Breast epithelium (tissue), 3 donors: ENCODE measurements around the gene PPP5C.

Experiments
- POLR2A ChIP-seq: fragments of 450-650 bp; IDR thresholded peaks from one replicate; pipeline ENCODE4 v1.6.1; 2016; ENCODE audit warnings: antibody characterized with exemption, mild to moderate bottlenecking, moderate library complexity
- POLR2AphosphoS5 ChIP-seq, 3 donors: sonication (generic); formaldehyde crosslinking; IDR thresholded peaks; one replicate each; pipeline ENCODE4 v1.6.1; 2017; ENCODE audit warnings: antibody characterized with exemption in 3 of 3
- TF ChIP-seq, protein P1 (sequence below), 3 donors: fragments of 450-650 bp; IDR thresholded peaks; one replicate each; pipeline ENCODE4 v1.5.1; 2016 to 2017; ENCODE audit warnings: antibody characterized with exemption in 3 of 3, mild to moderate bottlenecking in 3 of 3, moderate library complexity in 3 of 3

DNA sequence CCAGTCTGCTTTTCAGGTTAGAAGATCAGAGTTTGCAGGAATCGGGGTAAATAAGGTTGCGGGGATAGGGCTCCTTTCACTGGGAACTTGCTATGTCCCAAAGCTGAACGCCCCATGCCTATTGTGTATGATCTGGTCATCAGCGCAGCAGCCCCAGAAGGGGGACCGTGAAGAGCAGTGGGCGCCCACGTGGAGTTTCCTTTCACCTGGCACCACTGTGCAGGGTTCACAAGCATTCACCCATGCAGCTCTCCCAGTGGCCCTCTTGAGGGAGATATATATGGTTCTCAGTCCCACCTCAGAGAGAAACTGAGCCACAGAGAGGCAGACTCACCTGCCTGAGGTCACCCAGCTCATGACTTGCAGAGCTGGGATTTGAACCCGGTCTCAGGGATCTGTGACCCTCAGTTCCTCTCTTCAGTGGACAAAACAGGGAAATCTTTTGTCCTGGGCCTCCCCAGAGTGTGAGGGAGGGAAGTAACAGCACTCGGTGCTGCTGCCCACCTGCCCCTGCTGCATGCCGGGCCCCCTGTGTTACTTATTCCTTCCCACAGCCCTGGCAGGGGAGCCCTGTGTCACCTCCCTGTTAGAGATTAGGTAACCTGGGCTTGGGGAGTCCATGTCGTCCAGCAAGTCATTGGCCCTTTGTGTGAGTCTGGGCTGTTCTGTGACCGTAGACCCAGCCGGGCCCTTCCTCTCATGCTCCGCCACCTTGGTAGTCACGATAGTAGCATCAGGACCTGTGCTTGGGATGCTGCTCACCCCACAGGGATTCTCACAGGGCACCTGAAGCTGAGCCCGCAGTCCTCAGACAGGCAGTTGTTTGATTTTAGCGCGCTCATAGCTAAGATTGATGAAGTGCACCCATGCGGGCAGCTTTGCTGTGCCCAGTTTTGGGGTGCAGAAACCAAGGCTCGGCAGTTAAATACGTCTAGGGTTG, 27.9 kb downstream of the PPP5C start:
- TF ChIP-seq, protein P1, sequence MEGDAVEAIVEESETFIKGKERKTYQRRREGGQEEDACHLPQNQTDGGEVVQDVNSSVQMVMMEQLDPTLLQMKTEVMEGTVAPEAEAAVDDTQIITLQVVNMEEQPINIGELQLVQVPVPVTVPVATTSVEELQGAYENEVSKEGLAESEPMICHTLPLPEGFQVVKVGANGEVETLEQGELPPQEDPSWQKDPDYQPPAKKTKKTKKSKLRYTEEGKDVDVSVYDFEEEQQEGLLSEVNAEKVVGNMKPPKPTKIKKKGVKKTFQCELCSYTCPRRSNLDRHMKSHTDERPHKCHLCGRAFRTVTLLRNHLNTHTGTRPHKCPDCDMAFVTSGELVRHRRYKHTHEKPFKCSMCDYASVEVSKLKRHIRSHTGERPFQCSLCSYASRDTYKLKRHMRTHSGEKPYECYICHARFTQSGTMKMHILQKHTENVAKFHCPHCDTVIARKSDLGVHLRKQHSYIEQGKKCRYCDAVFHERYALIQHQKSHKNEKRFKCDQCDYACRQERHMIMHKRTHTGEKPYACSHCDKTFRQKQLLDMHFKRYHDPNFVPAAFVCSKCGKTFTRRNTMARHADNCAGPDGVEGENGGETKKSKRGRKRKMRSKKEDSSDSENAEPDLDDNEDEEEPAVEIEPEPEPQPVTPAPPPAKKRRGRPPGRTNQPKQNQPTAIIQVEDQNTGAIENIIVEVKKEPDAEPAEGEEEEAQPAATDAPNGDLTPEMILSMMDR (IDR thresholded peaks at IDR 0.05), result no peak
- no peak for TF ChIP-seq POLR2A
- no peak for TF ChIP-seq POLR2AphosphoS5 (IDR thresholded peaks at IDR 0.05)
